Measurements from ENCODE around the gene MYD88.

The MYD88 gene

GRCh38 chr3:38108649-38109579 lies 29.5 kb upstream of the MYD88 start:
- peaks cover 17% of the 10 kb centered on the region for H3K27me3 Mint-ChIP-seq (ENCODE audit: low read depth)
- H3K36me3 Mint-ChIP-seq (ENCODE audit: low read depth) = no peaks in the 10 kb centered on the region
- no peaks in the 10 kb centered on the region for H3K4me1 Mint-ChIP-seq (ENCODE audit: low read depth)
- H3K27ac Mint-ChIP-seq = no peak overlapping the region
- peaks cover 13% of the 10 kb centered on the region for H3K9me3 Mint-ChIP-seq
- H3K4me3 Mint-ChIP-seq = no peak overlapping the region

GRCh38 chr3:38109580-38110313 lies 28.7 kb upstream of the MYD88 start:
- peaks cover 15% of the 10 kb centered on the region for H3K27me3 Mint-ChIP-seq (ENCODE audit: low read depth)
- H3K36me3 Mint-ChIP-seq (ENCODE audit: low read depth) = no peaks in the 10 kb centered on the region
- peaks cover 12% of the 10 kb centered on the region for H3K9me3 Mint-ChIP-seq
- H3K4me1 Mint-ChIP-seq (ENCODE audit: low read depth) = no peaks in the 10 kb centered on the region
- H3K4me3 Mint-ChIP-seq = no peak overlapping the region
- no peak overlapping the region for H3K27ac Mint-ChIP-seq

- Mint-ChIP-seq H3K36me3 (ENCODE audit: low read depth) (no peaks in the 10 kb centered on the region), H3K27me3 (ENCODE audit: low read depth) (peaks cover 8% of the 10 kb centered on the region), H3K4me1 (ENCODE audit: low read depth) (no peaks in the 10 kb centered on the region), H3K4me3 (no peak overlapping the region), H3K27ac (no peak overlapping the region), H3K9me3 (peaks cover 4% of the 10 kb centered on the region)
Observed at GRCh38 chr3:38110314-38111050, 28.0 kb upstream of the MYD88 start.

- peaks cover under 1% of the 10 kb centered on the region for H3K27me3 Mint-ChIP-seq (ENCODE audit: low read depth)
- peaks cover 4% of the 10 kb centered on the region for H3K4me1 Mint-ChIP-seq (ENCODE audit: low read depth)
- no peak overlapping the region for H3K27ac Mint-ChIP-seq
- H3K4me3 Mint-ChIP-seq = no peak overlapping the region
- no peaks in the 10 kb centered on the region for H3K9me3 Mint-ChIP-seq
- no peaks in the 10 kb centered on the region for H3K36me3 Mint-ChIP-seq (ENCODE audit: low read depth)
Observed at GRCh38 chr3:38111201-38111600, 27.3 kb upstream of the MYD88 start.

GRCh38 chr3:38111696-38112377 lies 26.6 kb upstream of the MYD88 start:
- Mint-ChIP-seq H3K4me1 (ENCODE audit: low read depth) (peaks cover 4% of the 10 kb centered on the region), H3K4me3 (no peak overlapping the region), H3K27ac (no peak overlapping the region), H3K9me3 (no peaks in the 10 kb centered on the region), H3K36me3 (ENCODE audit: low read depth) (no peaks in the 10 kb centered on the region), H3K27me3 (ENCODE audit: low read depth) (no peaks in the 10 kb centered on the region)

- H3K4me1 Mint-ChIP-seq (ENCODE audit: low read depth) = peaks cover 4% of the 10 kb centered on the region
- H3K36me3 Mint-ChIP-seq (ENCODE audit: low read depth) = no peaks in the 10 kb centered on the region
- no peak overlapping the region for H3K4me3 Mint-ChIP-seq
- no peaks in the 10 kb centered on the region for H3K9me3 Mint-ChIP-seq
- H3K27me3 Mint-ChIP-seq (ENCODE audit: low read depth) = no peaks in the 10 kb centered on the region
- H3K27ac Mint-ChIP-seq = no peak overlapping the region
Observed at GRCh38 chr3:38112378-38112761, 26.1 kb upstream of the MYD88 start.

GRCh38 chr3:38114052-38114874 lies 24.2 kb upstream of the MYD88 start:
- Mint-ChIP-seq H3K27me3 (ENCODE audit: low read depth) (no peaks in the 10 kb centered on the region), H3K4me3 (no peak overlapping the region), H3K27ac (no peak overlapping the region), H3K36me3 (ENCODE audit: low read depth) (peaks cover 3% of the 10 kb centered on the region), H3K9me3 (no peaks in the 10 kb centered on the region), H3K4me1 (ENCODE audit: low read depth) (peaks cover 5% of the 10 kb centered on the region)

- no peak overlapping the region for H3K27ac Mint-ChIP-seq
Observed at GRCh38 chr3:38114875-38115644, 23.4 kb upstream of the MYD88 start.

GRCh38 chr3:38115645-38116427 lies 22.6 kb upstream of the MYD88 start:
- Mint-ChIP-seq H3K4me1 (ENCODE audit: low read depth) (peaks cover 6% of the 10 kb centered on the region), H3K9me3 (no peaks in the 10 kb centered on the region), H3K27me3 (ENCODE audit: low read depth) (no peaks in the 10 kb centered on the region), H3K27ac (no peak overlapping the region), H3K4me3 (no peak overlapping the region), H3K36me3 (ENCODE audit: low read depth) (peaks cover 5% of the 10 kb centered on the region)

More at GRCh38 chr3:38114875-38115644, 23.4 kb upstream of the MYD88 start:
- Mint-ChIP-seq H3K36me3 (ENCODE audit: low read depth) (peaks cover 3% of the 10 kb centered on the region), H3K4me1 (ENCODE audit: low read depth) (peaks cover 6% of the 10 kb centered on the region), H3K4me3 (no peak overlapping the region), H3K27me3 (ENCODE audit: low read depth) (no peaks in the 10 kb centered on the region), H3K9me3 (no peaks in the 10 kb centered on the region)

GRCh38 chr3:38116471-38117162 lies 21.8 kb upstream of the MYD88 start:
- peaks cover 6% of the 10 kb centered on the region for H3K4me1 Mint-ChIP-seq (ENCODE audit: low read depth)
- no peaks in the 10 kb centered on the region for H3K9me3 Mint-ChIP-seq
- no peaks in the 10 kb centered on the region for H3K27me3 Mint-ChIP-seq (ENCODE audit: low read depth)
- no peak overlapping the region for H3K27ac Mint-ChIP-seq
- no peak overlapping the region for H3K4me3 Mint-ChIP-seq
- H3K36me3 Mint-ChIP-seq (ENCODE audit: low read depth) = peaks cover 5% of the 10 kb centered on the region

GRCh38 chr3:38117163-38117716 lies 21.2 kb upstream of the MYD88 start:
- peaks cover 6% of the 10 kb centered on the region for H3K4me1 Mint-ChIP-seq (ENCODE audit: low read depth)
- no peak overlapping the region for H3K4me3 Mint-ChIP-seq
- no peaks in the 10 kb centered on the region for H3K9me3 Mint-ChIP-seq
- no peaks in the 10 kb centered on the region for H3K27me3 Mint-ChIP-seq (ENCODE audit: low read depth)
- no peak overlapping the region for H3K27ac Mint-ChIP-seq
- H3K36me3 Mint-ChIP-seq (ENCODE audit: low read depth) = peaks cover 9% of the 10 kb centered on the region
